Keratinocyte (primary cell): ENCODE measurements around the gene RAPGEF1. TPM values are rescaled to one million over a fixed set of nuclear protein-coding genes. Genes with fewer than 3 reads are reported as not detected.
A peak's percentile ranks its signal among the peaks of the same experiment; 100 is the strongest.

Source experiments
- DNase-seq: peaks from one replicate; pipeline ENCODE4 v3.0.0-alpha.2; 2011; ENCODE audit warnings: low read depth, missing footprints, low spot score
- FAIRE-seq: peaks from 2 replicates; lab custom pipeline; 2011; peaks lifted over from hg19 to GRCh38; lab: Jason Lieb, UNC
- H2AFZ ChIP-seq: 2 replicates; pipeline ENCODE4 v1.6.0; 2012; ENCODE audit warnings: low read length, control low read depth, inconsistent platforms; ENCODE audit not compliant: control insufficient read depth
- H3K27ac ChIP-seq: 2 replicates; pipeline ENCODE4 v1.5.1; 2011; ENCODE audit warnings: low read length; ENCODE audit not compliant: control insufficient read depth, insufficient read depth
- H3K27me3 ChIP-seq: 3 replicates; pipeline ENCODE4 v1.6.0; 2011; ENCODE audit warnings: low read length; ENCODE audit not compliant: control insufficient read depth, insufficient read depth; ENCODE audit errors: extremely low read depth
- H3K36me3 ChIP-seq, 2 experiments: 2 replicates in 1 of 2; 3 replicates in 1 of 2; pipeline ENCODE4 v1.5.1; 2011; ENCODE audit warnings: low read length in 2 of 2, mild to moderate bottlenecking in 1 of 2; ENCODE audit not compliant: control insufficient read depth in 2 of 2, insufficient read depth in 2 of 2; ENCODE audit errors: extremely low read depth in 1 of 2
- H3K4me1 ChIP-seq: 3 replicates; pipeline ENCODE4 v1.5.1; 2011; ENCODE audit warnings: low read length; ENCODE audit not compliant: control insufficient read depth, insufficient read depth; ENCODE audit errors: extremely low read depth
- H3K4me2 ChIP-seq: 3 replicates; pipeline ENCODE4 v1.6.0; 2011; ENCODE audit warnings: low read depth, low read length; ENCODE audit not compliant: control insufficient read depth, insufficient read depth; ENCODE audit errors: extremely low read depth
- H3K4me3 ChIP-seq, 3 experiments: fragments of 200-600 bp in 1 of 3; sonication (generic) in 1 of 3; 2 replicates in 2 of 3; 3 replicates in 1 of 3; pipeline ENCODE4 v1.5.1; 2011 to 2016; ENCODE audit warnings: low read length in 3 of 3, mild to moderate bottlenecking in 3 of 3, control low read depth in 2 of 3, inconsistent platforms in 1 of 3, low read depth in 1 of 3, mixed read lengths in 1 of 3, mixed run types in 1 of 3, moderate library complexity in 1 of 3; ENCODE audit not compliant: control insufficient read depth in 2 of 3, insufficient read depth in 2 of 3; ENCODE audit errors: extremely low read depth in 1 of 3
- H3K79me2 ChIP-seq: 2 replicates; pipeline ENCODE4 v1.6.0; 2012; ENCODE audit warnings: low read length; ENCODE audit not compliant: control insufficient read depth, insufficient read depth
- H3K9ac ChIP-seq: 3 replicates; pipeline ENCODE4 v1.6.0; 2011; ENCODE audit warnings: low read length; ENCODE audit not compliant: control insufficient read depth, insufficient read depth; ENCODE audit errors: extremely low read depth
- H3K9me1 ChIP-seq: 3 replicates; pipeline ENCODE4 v1.6.0; 2011; ENCODE audit warnings: low read length; ENCODE audit not compliant: control insufficient read depth, insufficient read depth; ENCODE audit errors: extremely low read depth
- H3K9me3 ChIP-seq: 2 replicates; pipeline ENCODE4 v1.5.1; 2012; ENCODE audit warnings: low read depth, low read length; ENCODE audit not compliant: control insufficient read depth
- H4K20me1 ChIP-seq: 3 replicates; pipeline ENCODE4 v1.6.0; 2011; ENCODE audit warnings: low read length; ENCODE audit not compliant: control insufficient read depth, insufficient read depth; ENCODE audit errors: extremely low read depth
- CTCF ChIP-seq, 3 experiments: IDR thresholded peaks in 1 of 3; conservative IDR thresholded peaks in 1 of 3; optimal IDR thresholded peaks in 1 of 3; 2 replicates in 2 of 3; 3 replicates in 1 of 3; pipeline versions ENCODE3 to v1.5.1; 2011; ENCODE audit warnings: low read length in 3 of 3, mild to moderate bottlenecking in 3 of 3, moderate library complexity in 2 of 3, control low read depth in 1 of 3, inconsistent platforms in 1 of 3; ENCODE audit not compliant: insufficient read depth in 2 of 3; ENCODE audit errors: extremely low read depth in 1 of 3
- EZH2 ChIP-seq: IDR thresholded peaks from one replicate; pipeline ENCODE4 v1.6.1; 2012; ENCODE audit warnings: inconsistent platforms, mild to moderate bottlenecking, low read length, moderate library complexity
- dilution Hi-C: fragments of 300-500 bp; cut with MboI; formaldehyde crosslinking; loops from one replicate; pipeline ENCODE4 v1.7.0; 2020; ENCODE audit warnings: low sequenced_read_pairs; ENCODE audit not compliant: extremely low pct_ligation_motif_present
- polyA plus RNA-seq, 5 experiments: library from polyadenylated mRNA; depleted of rRNA in 3 of 5; stranded (reverse) in 3 of 5; stranded (forward) in 1 of 5; unstranded in 1 of 5; fragments of >200 nt; gene quantifications; 1 replicate in 1 of 5; 2 replicates in 3 of 5; 3 replicates in 1 of 5; pipeline versions ENCODE4 v1.2.1 to v1.2.3, GENCODE V29; 2011 to 2012; ENCODE audit warnings: missing spikeins in 2 of 5, low read depth in 1 of 5, low replicate concordance in 1 of 5

The RAPGEF1 gene
- polyA plus RNA-seq, 1 donor (not counting 4 experiments of a cell fraction or from before 2014, with no cell fraction given) = 18.5 TPM

GRCh38 chr9:131733541-131734061, 6.3 kb downstream of the RAPGEF1 start:
- Histone ChIP-seq H3K79me2 (peaks cover 56% of the 10 kb centered on the region), H3K9me3 (no peaks in the 10 kb centered on the region), H3K4me2 (peak overlapping the region; percentile 74), H3K27me3 (no peaks in the 10 kb centered on the region), H4K20me1 (peaks cover 21% of the 10 kb centered on the region), H3K9me1 (peaks cover 16% of the 10 kb centered on the region), H3K36me3 (peaks cover 0 to 8% of the 10 kb centered on the region in 2 experiments), H3K9ac (peak overlapping the region; percentile 61), H2AFZ (no peak overlapping the region), H3K4me1 (peaks cover 65% of the 10 kb centered on the region), H3K27ac (peak overlapping the region; percentile 91), H3K4me3 (peak overlapping the region in 2 of 3 experiments; percentile 33 to 46)
- dilution Hi-C loops = no loop called here
- DNase-seq = peak; percentile 95
- TF ChIP-seq EZH2 (no peak), CTCF (optimal IDR thresholded peaks at IDR 0.05 in 1 of 3, IDR thresholded peaks at IDR 0.05 in 1 of 3, conservative IDR thresholded peaks at IDR 0.05 in 1 of 3; ENCODE audit: extremely low read depth in 1 of 3, insufficient read depth in 2 of 3, low read length in 3 of 3) (no peak)
- FAIRE-seq = peak; percentile 68

- H3K36me3 ChIP-seq = peaks cover 0 to 8% of the 10 kb centered on the region in 2 experiments
- peak overlapping the region; percentile 91 for H3K27ac ChIP-seq
- peaks cover 50% of the 10 kb centered on the region for H3K79me2 ChIP-seq
- no peak for FAIRE-seq
- TF ChIP-seq EZH2 (no peak), CTCF (optimal IDR thresholded peaks at IDR 0.05 in 1 of 3, IDR thresholded peaks at IDR 0.05 in 1 of 3, conservative IDR thresholded peaks at IDR 0.05 in 1 of 3; ENCODE audit: extremely low read depth in 1 of 3, insufficient read depth in 2 of 3, low read length in 3 of 3) (no peak)
- no peak overlapping the region for H2AFZ ChIP-seq
- peak overlapping the region; percentile 5 for H3K9ac ChIP-seq
- peak overlapping the region; percentile 34 for H3K4me2 ChIP-seq
- no peaks in the 10 kb centered on the region for H3K9me3 ChIP-seq
- no peaks in the 10 kb centered on the region for H3K27me3 ChIP-seq
- DNase-seq = no peak
- no peak overlapping the region for H3K4me3 ChIP-seq
- H3K4me1 ChIP-seq = peaks cover 69% of the 10 kb centered on the region
- peaks cover 21% of the 10 kb centered on the region for H4K20me1 ChIP-seq
- peaks cover 16% of the 10 kb centered on the region for H3K9me1 ChIP-seq
- dilution Hi-C loops = no loop called here
Observed at GRCh38 chr9:131732636-131733289, 7.1 kb downstream of the RAPGEF1 start.
